ENCODE results near the gene LYPD4. TPM values are rescaled to one million over a fixed set of nuclear protein-coding genes. Genes with fewer than 3 reads are reported as not detected.

LYPD4 gene, protein sequence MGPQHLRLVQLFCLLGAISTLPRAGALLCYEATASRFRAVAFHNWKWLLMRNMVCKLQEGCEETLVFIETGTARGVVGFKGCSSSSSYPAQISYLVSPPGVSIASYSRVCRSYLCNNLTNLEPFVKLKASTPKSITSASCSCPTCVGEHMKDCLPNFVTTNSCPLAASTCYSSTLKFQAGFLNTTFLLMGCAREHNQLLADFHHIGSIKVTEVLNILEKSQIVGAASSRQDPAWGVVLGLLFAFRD
- total RNA-seq (2021), result not detected in 3 replicates
- Bru-seq, nascent RNA, result not detected
- long read RNA-seq, experiment 1, result 0 reads
- long read RNA-seq, experiment 2, result 0 reads
- long read RNA-seq, experiment 3, result 0 reads

DNA sequence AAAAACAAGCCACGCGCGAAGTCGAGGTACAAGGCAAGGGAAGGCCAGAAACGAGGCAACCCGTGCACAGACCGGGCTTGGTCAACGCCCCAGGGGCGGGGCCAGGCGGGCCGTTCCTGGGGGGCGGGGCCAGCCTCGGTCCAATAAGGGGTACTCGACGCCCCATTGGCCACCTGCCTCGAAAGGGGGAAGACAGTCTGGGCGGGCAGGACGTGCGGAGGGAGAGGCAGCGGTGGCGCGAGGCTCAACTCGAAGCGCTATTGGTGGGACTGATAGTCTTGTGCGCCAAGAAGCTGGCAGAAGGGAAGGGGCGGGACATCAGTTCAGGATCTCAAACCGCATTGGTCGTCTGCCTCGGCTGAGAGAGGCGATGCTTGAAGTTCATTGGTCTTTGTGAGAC lies at the start of gene LYPD4:
LYPD4 (minus strand) TSS at position 83 of the 400 bp plus-strand sequence. CDS start 5,398 bp downstream, outside the sequence.
- Mint-ChIP-seq H3K4me3 (no peak within 1 kb of the TSS), H3K27me3 (ENCODE audit: low read depth) (peaks cover 49% of the 10 kb centered on the region), H3K9me3 (peaks cover 11% of the 10 kb centered on the region), H3K4me1 (no peaks in the 10 kb centered on the region), H3K27ac (no peak within 1 kb of the TSS), H3K36me3 (no peaks in the 10 kb centered on the region)
- ChIA-PET POLR2A (no interaction called here), CTCF (interaction anchor here (0.8 to 2.1 kb wide), 3 partner anchors 15 to 91 kb away, joined by 3 to 6 read pairs (median 3); no protein-coding TSS in a partner anchor)
- ATAC-seq (peak; percentile 85), DNase-seq (ENCODE audit: low spot score) (peak; percentile 44)
- TF ChIP-seq SP1 (CRISPR knock-in tag; conservative IDR thresholded peaks at IDR 0.05), result 0 out of 2 replicates have a peak, but pooled peaks have one; percentile 46
- peak; percentile 46; the same call in 1 of the 2 replicates for TF ChIP-seq SMAD3 (CRISPR knock-in tag; IDR thresholded peaks at IDR 0.05; ENCODE audit: borderline replicate concordance)
- TF ChIP-seq, protein P1, sequence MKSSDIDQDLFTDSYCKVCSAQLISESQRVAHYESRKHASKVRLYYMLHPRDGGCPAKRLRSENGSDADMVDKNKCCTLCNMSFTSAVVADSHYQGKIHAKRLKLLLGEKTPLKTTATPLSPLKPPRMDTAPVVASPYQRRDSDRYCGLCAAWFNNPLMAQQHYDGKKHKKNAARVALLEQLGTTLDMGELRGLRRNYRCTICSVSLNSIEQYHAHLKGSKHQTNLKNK (CRISPR knock-in tag; IDR thresholded peaks at IDR 0.05), result no peak
- TF ChIP-seq, protein P2, sequence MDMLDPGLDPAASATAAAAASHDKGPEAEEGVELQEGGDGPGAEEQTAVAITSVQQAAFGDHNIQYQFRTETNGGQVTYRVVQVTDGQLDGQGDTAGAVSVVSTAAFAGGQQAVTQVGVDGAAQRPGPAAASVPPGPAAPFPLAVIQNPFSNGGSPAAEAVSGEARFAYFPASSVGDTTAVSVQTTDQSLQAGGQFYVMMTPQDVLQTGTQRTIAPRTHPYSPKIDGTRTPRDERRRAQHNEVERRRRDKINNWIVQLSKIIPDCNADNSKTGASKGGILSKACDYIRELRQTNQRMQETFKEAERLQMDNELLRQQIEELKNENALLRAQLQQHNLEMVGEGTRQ (CRISPR knock-in tag; IDR thresholded peaks at IDR 0.05), result no peak
- no peak for TF ChIP-seq GTF2I (CRISPR knock-in tag; conservative IDR thresholded peaks at IDR 0.05)
- TF ChIP-seq JAZF1 (CRISPR knock-in tag; IDR thresholded peaks at IDR 0.05), result no peak
- TF ChIP-seq FOXP1 (CRISPR knock-in tag; IDR thresholded peaks at IDR 0.05; ENCODE audit: borderline replicate concordance), result peak; percentile 44; the same call in 1 of the 2 replicates
- TF ChIP-seq, protein P3, sequence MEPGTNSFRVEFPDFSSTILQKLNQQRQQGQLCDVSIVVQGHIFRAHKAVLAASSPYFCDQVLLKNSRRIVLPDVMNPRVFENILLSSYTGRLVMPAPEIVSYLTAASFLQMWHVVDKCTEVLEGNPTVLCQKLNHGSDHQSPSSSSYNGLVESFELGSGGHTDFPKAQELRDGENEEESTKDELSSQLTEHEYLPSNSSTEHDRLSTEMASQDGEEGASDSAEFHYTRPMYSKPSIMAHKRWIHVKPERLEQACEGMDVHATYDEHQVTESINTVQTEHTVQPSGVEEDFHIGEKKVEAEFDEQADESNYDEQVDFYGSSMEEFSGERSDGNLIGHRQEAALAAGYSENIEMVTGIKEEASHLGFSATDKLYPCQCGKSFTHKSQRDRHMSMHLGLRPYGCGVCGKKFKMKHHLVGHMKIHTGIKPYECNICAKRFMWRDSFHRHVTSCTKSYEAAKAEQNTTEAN (CRISPR knock-in tag; IDR thresholded peaks at IDR 0.05), result 0 out of 2 replicates have a peak, but pooled peaks have one; percentile 14
- peak; percentile 50; the same call in 1 of the 2 replicates for TF ChIP-seq ZNF219 (CRISPR knock-in tag; IDR thresholded peaks at IDR 0.05; ENCODE audit: borderline replicate concordance)
- TF ChIP-seq MXD4 (CRISPR knock-in tag; IDR thresholded peaks at IDR 0.05; ENCODE audit: borderline replicate concordance), result no peak
- TF ChIP-seq TEAD4 (CRISPR knock-in tag; IDR thresholded peaks at IDR 0.05), result peak; percentile 43; the same call in 1 of the 2 replicates
- TF ChIP-seq NFYB (CRISPR knock-in tag; conservative IDR thresholded peaks at IDR 0.05; ENCODE audit: low read depth), result peak; percentile 57
- TF ChIP-seq EMX1 (CRISPR knock-in tag; IDR thresholded peaks at IDR 0.05), result no peak
- TF ChIP-seq ATF1 (CRISPR knock-in tag; IDR thresholded peaks at IDR 0.05), result no peak
- no peak for TF ChIP-seq MYBL2 (CRISPR knock-in tag; IDR thresholded peaks at IDR 0.05)
- TF ChIP-seq, protein P4, sequence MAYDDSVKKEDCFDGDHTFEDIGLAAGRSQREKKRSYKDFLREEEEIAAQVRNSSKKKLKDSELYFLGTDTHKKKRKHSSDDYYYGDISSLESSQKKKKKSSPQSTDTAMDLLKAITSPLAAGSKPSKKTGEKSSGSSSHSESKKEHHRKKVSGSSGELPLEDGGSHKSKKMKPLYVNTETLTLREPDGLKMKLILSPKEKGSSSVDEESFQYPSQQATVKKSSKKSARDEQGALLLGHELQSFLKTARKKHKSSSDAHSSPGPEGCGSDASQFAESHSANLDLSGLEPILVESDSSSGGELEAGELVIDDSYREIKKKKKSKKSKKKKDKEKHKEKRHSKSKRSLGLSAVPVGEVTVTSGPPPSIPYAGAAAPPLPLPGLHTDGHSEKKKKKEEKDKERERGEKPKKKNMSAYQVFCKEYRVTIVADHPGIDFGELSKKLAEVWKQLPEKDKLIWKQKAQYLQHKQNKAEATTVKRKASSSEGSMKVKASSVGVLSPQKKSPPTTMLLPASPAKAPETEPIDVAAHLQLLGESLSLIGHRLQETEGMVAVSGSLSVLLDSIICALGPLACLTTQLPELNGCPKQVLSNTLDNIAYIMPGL (CRISPR knock-in tag; IDR thresholded peaks at IDR 0.05), result no peak
- TF ChIP-seq CREB1 (CRISPR knock-in tag; IDR thresholded peaks at IDR 0.05), result 0 out of 2 replicates have a peak, but pooled peaks have one; percentile 44
- no peak for TF ChIP-seq ZNF138 (CRISPR knock-in tag; conservative IDR thresholded peaks at IDR 0.05)
- TF ChIP-seq RELA (CRISPR knock-in tag; IDR thresholded peaks at IDR 0.05; ENCODE audit: borderline replicate concordance), result peak; percentile 68
- TF ChIP-seq NR2C2 (CRISPR knock-in tag; IDR thresholded peaks at IDR 0.05), result 0 out of 2 replicates have a peak, but pooled peaks have one; percentile 37
- no peak for TF ChIP-seq CBFB (CRISPR knock-in tag; IDR thresholded peaks at IDR 0.05; ENCODE audit: low read depth)
- TF ChIP-seq, protein P5, sequence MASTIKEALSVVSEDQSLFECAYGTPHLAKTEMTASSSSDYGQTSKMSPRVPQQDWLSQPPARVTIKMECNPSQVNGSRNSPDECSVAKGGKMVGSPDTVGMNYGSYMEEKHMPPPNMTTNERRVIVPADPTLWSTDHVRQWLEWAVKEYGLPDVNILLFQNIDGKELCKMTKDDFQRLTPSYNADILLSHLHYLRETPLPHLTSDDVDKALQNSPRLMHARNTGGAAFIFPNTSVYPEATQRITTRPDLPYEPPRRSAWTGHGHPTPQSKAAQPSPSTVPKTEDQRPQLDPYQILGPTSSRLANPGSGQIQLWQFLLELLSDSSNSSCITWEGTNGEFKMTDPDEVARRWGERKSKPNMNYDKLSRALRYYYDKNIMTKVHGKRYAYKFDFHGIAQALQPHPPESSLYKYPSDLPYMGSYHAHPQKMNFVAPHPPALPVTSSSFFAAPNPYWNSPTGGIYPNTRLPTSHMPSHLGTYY (CRISPR knock-in tag; IDR thresholded peaks at IDR 0.05), result no peak
- TF ChIP-seq, protein P6, sequence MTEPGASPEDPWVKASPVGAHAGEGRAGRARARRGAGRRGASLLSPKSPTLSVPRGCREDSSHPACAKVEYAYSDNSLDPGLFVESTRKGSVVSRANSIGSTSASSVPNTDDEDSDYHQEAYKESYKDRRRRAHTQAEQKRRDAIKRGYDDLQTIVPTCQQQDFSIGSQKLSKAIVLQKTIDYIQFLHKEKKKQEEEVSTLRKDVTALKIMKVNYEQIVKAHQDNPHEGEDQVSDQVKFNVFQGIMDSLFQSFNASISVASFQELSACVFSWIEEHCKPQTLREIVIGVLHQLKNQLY (CRISPR knock-in tag; IDR thresholded peaks at IDR 0.05), result no peak
- TF ChIP-seq, protein P7, sequence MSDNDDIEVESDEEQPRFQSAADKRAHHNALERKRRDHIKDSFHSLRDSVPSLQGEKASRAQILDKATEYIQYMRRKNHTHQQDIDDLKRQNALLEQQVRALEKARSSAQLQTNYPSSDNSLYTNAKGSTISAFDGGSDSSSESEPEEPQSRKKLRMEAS (CRISPR knock-in tag; IDR thresholded peaks at IDR 0.05), result peak; percentile 93
- TF ChIP-seq, protein P8, sequence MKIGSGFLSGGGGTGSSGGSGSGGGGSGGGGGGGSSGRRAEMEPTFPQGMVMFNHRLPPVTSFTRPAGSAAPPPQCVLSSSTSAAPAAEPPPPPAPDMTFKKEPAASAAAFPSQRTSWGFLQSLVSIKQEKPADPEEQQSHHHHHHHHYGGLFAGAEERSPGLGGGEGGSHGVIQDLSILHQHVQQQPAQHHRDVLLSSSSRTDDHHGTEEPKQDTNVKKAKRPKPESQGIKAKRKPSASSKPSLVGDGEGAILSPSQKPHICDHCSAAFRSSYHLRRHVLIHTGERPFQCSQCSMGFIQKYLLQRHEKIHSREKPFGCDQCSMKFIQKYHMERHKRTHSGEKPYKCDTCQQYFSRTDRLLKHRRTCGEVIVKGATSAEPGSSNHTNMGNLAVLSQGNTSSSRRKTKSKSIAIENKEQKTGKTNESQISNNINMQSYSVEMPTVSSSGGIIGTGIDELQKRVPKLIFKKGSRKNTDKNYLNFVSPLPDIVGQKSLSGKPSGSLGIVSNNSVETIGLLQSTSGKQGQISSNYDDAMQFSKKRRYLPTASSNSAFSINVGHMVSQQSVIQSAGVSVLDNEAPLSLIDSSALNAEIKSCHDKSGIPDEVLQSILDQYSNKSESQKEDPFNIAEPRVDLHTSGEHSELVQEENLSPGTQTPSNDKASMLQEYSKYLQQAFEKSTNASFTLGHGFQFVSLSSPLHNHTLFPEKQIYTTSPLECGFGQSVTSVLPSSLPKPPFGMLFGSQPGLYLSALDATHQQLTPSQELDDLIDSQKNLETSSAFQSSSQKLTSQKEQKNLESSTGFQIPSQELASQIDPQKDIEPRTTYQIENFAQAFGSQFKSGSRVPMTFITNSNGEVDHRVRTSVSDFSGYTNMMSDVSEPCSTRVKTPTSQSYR (CRISPR knock-in tag; IDR thresholded peaks at IDR 0.05), result peak; percentile 36; the same call in 1 of the 2 replicates
- no peak for TF ChIP-seq ETV6 (CRISPR knock-in tag; IDR thresholded peaks at IDR 0.05)

Measured in WTC11 (cell line).